IPS-NIHi7 (cell line): ENCODE results near the gene ARMCX1.
"Not testable (repeated sequence)": the region's sequence is repeated elsewhere in the genome, so short reads cannot be mapped to it uniquely, and the experiment has no call there.

Experiments used
- DNase-seq: peaks from one replicate; pipeline ENCODE4 v3.0.0; 2012; ENCODE audit warnings: mixed read lengths; ENCODE audit errors: extremely low spot score

ARMCX1 gene

DNA sequence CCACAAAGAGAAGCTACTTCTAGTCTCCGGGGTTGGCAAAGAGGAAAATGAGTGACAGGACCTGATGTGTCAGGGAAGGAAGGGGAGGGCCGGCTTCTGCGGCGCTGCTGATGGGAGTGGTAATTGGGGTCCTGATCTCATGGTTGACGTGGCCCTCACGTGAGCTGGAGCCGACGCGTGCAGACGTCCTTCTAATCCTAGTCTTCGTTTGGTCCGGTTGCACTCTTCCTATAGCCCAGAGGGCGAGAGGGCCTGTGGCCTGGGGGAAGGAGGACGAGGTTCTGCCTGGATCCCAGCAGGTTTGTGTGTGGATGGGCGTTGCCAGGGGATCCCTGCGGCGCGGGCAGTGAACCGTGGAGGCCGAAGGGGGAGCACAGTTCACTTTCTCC lies at the start of gene ARMCX1:
Gene ARMCX1, plus strand, starts transcription at position 186 of the 389 bp plus-strand sequence. CDS start 2,384 bp downstream, outside the sequence.
- peak; percentile 62 for DNase-seq

DNA sequence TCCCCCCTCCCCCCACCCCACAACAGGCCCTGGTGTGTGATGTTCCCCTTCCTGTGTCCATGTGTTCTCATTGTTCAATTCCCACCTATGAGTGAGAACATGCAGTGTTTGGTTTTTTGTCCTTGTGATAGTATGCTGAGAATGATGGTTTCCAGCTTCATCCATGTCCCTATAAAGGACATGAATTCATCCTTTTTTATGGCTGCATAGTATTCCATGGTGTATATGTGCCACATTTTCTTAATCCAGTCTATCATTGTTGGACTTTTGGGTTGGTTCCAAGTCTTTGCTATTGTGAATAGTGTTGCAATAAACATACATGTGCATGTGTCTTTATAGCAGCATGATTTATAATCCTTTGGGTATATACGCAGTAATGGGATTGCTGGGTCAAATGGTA lies 47.4 kb upstream of the ARMCX1 start:
- not testable (repeated sequence) for DNase-seq

DNA sequence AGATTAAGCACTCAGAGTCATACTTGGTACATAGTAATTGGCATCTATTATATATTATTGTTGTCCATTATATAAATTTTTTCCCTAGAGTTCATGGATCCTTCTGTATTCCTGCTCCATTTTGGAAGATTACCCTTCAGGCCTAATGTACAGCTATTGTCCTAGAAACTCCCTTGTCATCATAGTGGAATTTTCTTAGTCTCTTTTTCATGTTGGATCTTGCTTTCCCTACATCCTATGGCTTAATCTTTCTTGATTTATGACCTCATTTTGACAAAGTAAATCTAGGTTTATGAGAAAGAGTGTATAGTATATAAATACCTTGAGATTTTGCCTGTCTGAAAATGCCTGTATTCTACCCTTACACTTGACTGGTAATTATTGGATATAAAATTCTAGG lies 43.0 kb upstream of the ARMCX1 start:
- DNase-seq = no peak

DNA sequence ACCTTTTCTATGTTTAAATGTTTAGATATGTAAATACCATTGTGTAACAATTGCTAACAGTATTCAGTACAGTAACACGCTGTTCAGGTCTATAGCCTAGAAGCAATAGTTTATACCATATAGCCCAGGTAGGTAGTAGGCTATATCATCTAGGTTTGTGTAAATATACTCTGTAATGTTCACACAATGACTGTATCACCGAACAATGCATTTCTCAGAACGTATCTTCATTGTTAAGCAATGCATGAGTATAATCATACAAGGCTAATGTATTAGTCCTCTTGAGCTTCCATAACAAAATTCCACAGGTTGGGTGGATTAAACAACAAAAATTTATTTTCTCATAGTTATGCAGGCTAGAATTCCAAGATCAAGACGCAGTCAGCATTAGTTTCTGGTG lies 42.4 kb upstream of the ARMCX1 start:
- DNase-seq = no peak

DNA sequence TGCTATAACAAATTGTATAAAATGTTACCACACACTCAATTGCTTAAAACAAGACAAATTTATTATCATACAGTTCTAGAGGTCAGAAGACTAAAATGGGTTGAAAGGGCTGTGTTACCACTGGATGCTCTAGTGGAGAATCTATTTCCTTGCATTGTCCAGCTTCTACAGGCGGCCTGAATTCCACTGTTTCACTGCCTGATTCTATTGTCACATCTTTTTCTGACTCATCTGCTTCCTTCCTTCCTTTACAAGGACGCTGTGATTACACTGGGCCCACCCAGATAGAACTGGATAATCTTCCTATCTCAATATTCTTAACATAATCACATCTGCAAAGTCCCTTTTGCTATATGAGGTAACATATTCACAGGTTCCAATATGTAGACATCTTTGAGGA lies 19.4 kb upstream of the ARMCX1 start:
- no peak for DNase-seq

DNA sequence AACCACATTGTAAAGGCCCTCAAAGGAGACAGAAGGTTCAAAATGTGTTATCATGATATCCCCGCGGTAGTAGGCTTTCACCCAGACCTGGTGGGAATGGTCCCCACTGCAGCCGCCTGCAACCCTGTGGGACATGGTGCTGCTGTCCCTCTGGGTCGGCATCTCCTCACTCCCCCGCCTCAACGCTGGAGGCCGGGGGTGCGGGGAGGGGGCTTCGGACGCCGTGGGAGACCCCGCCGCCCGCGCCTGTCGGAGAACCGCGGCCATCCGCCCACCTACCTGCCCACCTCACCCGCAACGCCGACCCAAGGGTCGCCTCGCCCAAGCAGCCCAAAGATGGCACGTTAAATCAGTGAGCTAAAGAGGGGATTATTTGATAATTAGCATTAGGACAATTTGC lies 11.2 kb upstream of the ARMCX1 start:
- no peak for DNase-seq

DNA sequence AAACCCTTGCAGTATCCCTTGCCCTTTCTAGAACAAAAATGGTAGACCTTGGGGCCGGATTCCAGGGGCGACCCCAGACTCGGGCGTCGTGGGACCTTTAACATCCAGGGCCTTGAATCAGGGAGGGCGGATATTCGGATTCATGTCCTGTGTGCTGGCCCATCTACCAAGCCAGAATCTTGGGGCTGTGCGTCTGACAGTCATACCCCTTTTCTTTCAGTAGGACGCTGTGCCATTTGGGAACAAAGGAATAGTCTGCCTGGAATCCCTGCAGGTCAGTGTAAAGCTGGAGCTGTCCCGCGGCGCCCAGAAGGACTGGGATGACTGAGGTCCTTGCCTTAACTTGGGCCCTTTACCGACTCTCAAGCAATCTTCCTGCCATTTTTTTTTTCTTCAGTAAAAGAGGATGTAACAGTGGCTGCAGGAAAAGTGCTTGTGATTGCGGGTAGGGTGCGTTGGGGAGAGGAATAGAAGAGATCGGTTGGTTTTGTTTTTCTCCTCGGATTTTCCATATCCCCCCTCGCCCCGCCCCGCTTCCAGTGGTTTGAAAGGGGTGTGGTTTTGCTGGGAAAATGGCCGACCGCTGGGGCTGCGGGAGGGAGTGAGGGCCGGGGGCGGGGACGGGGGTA lies 518 bp downstream of the ARMCX1 start:
- DNase-seq = peak; percentile 76

DNA sequence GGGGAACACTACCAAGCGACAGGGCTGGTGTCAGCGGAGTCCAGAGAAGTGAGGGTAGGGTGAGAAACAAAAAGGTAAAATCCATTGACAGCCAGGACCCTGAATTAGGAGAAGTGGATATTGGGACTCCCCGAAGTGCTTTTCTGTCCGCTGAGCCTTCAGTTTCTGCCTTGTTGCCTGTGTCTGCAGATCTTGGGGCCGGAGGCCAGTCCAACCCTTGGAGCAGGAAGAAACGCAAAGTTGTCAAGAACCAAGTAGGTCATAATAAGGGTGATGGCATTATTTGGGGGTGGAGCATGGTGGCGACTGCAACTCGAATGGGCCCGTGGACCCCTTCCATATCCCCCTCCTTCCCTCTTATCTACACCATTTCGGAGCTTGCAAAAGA lies 1.0 kb downstream of the ARMCX1 start:
- DNase-seq = no peak

DNA sequence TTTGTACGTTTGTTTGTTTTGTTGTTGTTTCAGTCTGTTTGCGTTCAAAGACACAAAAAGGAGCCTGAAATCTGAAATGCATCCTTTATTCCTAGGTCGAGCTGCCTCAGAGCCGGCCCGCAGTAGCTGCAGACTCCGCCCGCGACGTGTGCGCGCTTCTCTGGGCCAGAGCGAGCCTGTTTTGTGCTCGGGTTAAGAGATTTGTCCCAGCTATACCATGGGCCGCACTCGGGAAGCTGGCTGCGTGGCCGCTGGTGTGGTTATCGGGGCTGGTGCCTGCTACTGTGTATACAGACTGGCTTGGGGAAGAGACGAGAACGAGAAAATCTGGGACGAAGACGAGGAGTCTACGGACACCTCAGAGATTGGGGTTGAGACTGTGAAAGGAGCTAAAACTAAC lies 2.4 kb downstream of the ARMCX1 start:
- DNase-seq = no peak

DNA sequence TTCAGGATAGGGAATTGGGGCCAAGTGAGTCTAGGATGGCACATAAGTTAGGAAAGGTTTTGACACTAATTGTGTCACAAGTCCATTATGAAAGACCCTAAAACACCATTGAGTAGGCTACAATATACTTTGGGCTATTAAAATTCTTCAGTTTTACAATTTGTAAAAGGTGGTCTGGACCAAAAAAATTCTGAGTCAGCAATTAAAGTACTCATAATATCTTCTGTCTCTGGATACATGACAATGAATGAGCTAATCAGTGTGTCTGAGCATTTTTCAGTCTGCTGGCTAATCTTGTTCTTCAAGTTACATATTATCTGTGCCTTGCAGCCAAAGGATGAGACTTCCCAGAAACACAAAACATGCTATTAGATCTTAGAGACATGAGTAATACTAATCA lies 14.3 kb downstream of the ARMCX1 start:
- DNase-seq = no peak

DNA sequence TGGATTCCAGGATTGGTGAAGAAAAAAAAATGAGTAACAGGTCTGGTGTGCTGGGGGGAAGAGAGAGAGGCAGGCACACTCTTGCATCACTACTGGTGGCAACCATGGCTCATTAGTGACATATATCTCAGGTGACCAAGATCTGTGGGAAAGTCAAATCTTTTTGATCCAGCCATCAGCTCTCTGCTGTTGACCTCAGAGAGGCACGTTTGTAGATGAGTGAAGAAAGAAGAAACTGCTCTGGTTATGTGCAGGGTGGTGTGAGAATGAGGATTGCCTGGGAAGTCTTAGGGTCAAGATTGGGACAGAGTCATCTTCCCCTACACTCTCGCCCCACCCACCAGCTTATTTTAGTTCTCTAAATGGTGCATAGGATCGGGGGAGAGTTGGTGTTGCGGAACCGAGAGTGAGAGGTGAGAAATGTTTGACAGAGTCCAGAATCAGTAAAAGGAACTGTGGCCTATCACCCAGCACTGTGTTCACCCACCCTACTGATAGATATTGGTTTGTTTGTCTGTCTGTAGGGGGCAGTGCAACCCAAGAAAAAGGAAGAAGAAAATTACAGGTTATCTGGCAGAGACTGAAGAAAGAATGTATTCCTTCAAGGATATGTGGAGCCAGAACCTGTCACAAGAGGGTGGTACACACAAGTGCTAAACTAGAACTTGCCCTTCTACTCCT lies 45.5 kb downstream of the ARMCX1 start:
- DNase-seq = peak; percentile 61

DNA sequence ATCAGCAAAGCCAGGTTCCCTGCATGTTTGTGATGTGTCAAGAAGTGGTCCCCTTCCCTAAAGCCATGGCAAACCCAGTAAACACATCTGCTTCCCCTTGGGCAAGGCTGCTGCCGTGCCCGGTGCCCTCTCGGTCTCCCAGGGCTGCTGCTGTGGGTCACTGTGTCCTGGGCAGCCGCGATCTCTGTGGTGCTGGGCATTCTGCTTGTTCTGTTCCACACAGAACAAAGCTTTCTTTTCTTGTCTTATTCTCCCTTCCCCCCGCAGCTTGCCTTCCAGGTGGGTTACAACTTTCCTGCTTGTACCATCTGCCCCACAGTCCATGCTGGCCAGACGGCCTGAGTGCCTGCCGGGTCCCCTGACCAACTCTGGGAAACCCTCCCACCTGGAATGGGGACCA lies 49.2 kb downstream of the ARMCX1 start:
- not testable (repeated sequence) for DNase-seq

DNA sequence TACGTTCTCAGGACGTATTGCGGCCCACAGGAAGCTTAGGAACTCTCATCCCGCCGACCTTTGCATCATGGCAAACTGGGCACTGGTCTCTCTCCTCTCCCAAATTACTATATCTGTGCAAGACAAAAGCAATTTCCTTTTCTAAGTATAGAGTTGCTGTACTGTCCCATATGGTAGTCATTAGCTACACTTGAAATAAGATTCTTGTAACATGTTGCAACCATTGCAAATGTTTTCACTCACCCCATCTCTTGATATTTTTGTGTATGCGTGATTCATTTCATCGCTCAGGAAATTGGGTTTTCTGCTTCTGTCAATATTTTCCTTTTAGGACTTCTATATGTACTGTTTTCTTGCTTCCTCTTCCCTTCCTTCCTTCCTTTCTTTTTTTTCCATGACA lies 51.7 kb downstream of the ARMCX1 start:
- no peak for DNase-seq
